NB4 (cell line): ENCODE data around the gene CAMTA1.

Experiments used
- DNase-seq: peaks from one replicate; pipeline ENCODE4 v3.0.0; 2010; ENCODE audit warnings: low read depth
- H3K4me3 ChIP-seq: one replicate; pipeline ENCODE4 v1.5.1; 2011; ENCODE audit warnings: mild to moderate bottlenecking, low read depth, low read length, moderate library complexity
- CTCF ChIP-seq: IDR thresholded peaks from one replicate; pipeline ENCODE4 v1.5.1; 2012; ENCODE audit warnings: low read depth, low read length
- MYC ChIP-seq: IDR thresholded peaks from 2 replicates; pipeline ENCODE4 v1.6.1; 2011; ENCODE audit warnings: low read depth, low read length
- POLR2A ChIP-seq: IDR thresholded peaks from 2 replicates; pipeline ENCODE4 v1.6.1; 2011; ENCODE audit warnings: mild to moderate bottlenecking; ENCODE audit not compliant: insufficient read length; ENCODE audit errors: extremely low read depth
- TF ChIP-seq, protein P1 (sequence below): IDR thresholded peaks from 2 replicates; pipeline ENCODE4 v1.6.1; 2011; ENCODE audit warnings: low read depth, low read length

CAMTA1 gene

DNA sequence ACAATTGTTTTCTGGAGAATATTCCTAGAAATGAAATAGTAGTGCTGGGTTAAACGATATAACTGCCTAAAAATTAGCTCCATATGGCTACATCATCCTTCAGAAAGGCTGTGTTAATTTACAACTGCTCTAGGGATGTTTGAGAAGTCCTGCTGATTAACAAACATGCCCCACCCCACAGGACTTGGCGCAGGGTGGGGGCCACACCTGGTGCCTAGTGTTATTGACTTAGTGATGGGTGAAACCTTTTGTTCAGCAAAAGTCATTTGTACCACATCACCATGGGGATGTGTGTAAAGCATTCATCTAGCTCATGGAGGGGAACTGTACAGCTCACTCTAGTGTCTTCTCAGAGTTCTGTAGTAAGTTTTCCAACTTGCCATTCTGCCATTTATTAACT, 492.8 kb downstream of the CAMTA1 start:
- TF ChIP-seq MYC = no peak
- TF ChIP-seq, protein P1, sequence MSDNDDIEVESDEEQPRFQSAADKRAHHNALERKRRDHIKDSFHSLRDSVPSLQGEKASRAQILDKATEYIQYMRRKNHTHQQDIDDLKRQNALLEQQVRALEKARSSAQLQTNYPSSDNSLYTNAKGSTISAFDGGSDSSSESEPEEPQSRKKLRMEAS = no peak
- TF ChIP-seq POLR2A = no peak
- TF ChIP-seq CTCF = no peak
- DNase-seq = no peak
- H3K4me3 ChIP-seq = no peak overlapping the region

- H3K4me3 ChIP-seq = no peak overlapping the region
- DNase-seq = no peak
- TF ChIP-seq, protein P1 = no peak
Observed at GRCh38 chr1:7278827-7279765, 493.8 kb downstream of the CAMTA1 start.

DNA sequence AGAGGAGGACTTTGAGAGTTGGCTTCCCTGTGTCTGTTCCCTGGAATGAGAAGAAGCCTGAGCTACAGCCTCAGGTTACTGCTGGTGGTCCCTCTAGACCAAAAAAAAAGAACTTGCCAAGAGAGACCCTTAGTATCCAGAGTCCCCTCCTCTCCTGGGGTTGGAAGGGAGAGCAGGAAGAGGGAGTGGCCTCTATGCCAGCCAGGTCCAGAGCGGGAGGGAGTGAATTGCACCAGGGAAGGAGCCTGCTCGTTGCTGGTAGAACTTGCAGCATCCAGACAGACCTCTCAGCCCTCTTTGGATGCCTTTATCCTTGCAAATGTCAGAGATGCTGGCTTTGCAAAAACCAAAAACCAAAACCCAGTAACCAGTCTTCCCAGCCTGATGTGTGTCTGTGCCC, 494.5 kb downstream of the CAMTA1 start:
- H3K4me3 ChIP-seq = no peak overlapping the region
- DNase-seq = no peak
- TF ChIP-seq, protein P1 = no peak
- no peak for TF ChIP-seq CTCF
- TF ChIP-seq POLR2A = no peak
- TF ChIP-seq MYC = no peak

DNA sequence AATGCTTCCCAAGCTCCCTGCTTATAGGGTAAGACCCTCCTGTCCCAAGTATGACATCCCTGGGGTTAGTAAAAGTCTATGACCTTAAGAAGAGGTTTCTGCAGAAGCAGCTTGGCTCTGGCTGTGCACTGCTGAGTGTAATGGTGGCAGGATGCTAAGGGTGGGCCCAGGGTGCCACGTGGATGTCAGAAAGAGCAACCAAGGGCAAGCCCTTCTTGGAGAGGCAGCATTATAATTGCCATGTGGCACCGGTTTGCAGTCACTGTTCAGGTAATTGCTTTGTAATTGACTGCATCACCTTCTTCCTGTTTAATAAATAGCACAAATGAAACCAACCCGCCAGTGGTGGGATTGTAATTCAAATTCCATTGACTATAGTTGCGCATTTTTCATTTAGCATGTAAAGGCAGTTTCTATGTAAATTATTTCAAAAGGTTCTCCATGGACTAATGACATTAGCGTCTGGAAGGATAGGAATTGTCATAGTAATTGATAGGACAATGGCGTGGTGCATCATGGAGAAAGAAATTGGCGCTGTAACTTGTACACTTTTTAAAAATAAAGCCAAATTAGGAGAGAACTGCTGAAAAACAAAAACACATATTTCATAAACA, 495.2 kb downstream of the CAMTA1 start:
- DNase-seq = no peak
- no peak overlapping the region for H3K4me3 ChIP-seq
- TF ChIP-seq CTCF (no peak), MYC (no peak), POLR2A (no peak)
- TF ChIP-seq, protein P1 = no peak

DNA sequence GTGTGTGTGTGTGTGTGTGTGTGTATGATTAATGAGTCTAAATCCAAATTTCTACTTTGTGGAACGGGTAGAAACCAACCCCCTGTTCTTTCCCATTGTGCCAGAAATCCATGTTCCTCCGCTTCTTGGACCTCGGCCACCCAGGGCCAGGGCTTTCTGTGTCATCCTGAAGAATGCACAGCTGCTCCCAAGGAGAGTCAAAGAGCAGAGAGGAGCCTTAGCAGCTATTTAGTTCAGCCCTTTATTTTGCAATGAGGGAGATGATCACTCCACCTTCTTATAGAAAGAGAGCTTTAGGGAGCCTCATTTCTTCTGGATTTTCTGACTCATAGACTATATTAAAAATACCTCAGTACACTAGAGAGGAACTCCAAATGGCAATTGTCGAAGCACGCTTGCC, 496.6 kb downstream of the CAMTA1 start:
- DNase-seq = no peak
- TF ChIP-seq CTCF (no peak), MYC (no peak), POLR2A (no peak)
- TF ChIP-seq, protein P1 = no peak
- no peak overlapping the region for H3K4me3 ChIP-seq

GRCh38 chr1:7284839-7285435, 499.7 kb downstream of the CAMTA1 start:
- no peak overlapping the region for H3K4me3 ChIP-seq
- TF ChIP-seq CTCF = no peak
- TF ChIP-seq POLR2A = no peak
- TF ChIP-seq, protein P1 = no peak
- no peak for TF ChIP-seq MYC
- no peak for DNase-seq
